Uterus (tissue), 2 donors: ENCODE measurements around the gene SPATA3.

ENCODE experiments used
- CTCF ChIP-seq, 4 experiments: fragments of 200-600 bp in 2 of 4; fragments of 450-650 bp in 2 of 4; sonication (generic) in 2 of 4; IDR thresholded peaks; one replicate each; pipeline ENCODE4 v1.5.1; 2016 to 2019; ENCODE audit warnings: antibody characterized with exemption in 4 of 4, mild to moderate bottlenecking in 2 of 4, moderate library complexity in 1 of 4
- POLR2A ChIP-seq, 2 donors: fragments of 450-650 bp; IDR thresholded peaks; one replicate each; pipeline ENCODE4 v1.6.1; 2016; ENCODE audit warnings: antibody characterized with exemption in 2 of 2, mild to moderate bottlenecking in 1 of 2, moderate library complexity in 1 of 2

GRCh38 chr2:231050018-231050901 lies 54.3 kb downstream of the SPATA3 start:
- TF ChIP-seq CTCF (IDR thresholded peaks at IDR 0.05) (no peak), POLR2A (IDR thresholded peaks at IDR 0.05) (no peak)
